ENCODE data around the gene SUSD5.
"Not testable (repeated sequence)": the region's sequence is repeated elsewhere in the genome, so short reads cannot be mapped to it uniquely, and the experiment has no call there.

The SUSD5 gene

GRCh38 chr3:33146791-33147445 lies 71.7 kb downstream of the SUSD5 start:
- no peak for DNase-seq

GRCh38 chr3:33145901-33146580 lies 72.6 kb downstream of the SUSD5 start:
- DNase-seq, result no peak

GRCh38 chr3:33145221-33145900 lies 73.2 kb downstream of the SUSD5 start:
- DNase-seq, result no peak

- DNase-seq, result no peak
Measured at GRCh38 chr3:33144433-33144832, 74.2 kb downstream of the SUSD5 start.

- no peak for DNase-seq
Measured at GRCh38 chr3:33141006-33141405, 77.6 kb downstream of the SUSD5 start.

GRCh38 chr3:33139996-33140395 lies 78.6 kb downstream of the SUSD5 start:
- DNase-seq, result no peak

- not testable (repeated sequence) for DNase-seq
Measured at GRCh38 chr3:33139006-33139623, 79.5 kb downstream of the SUSD5 start.

- DNase-seq, result no peak
Measured at GRCh38 chr3:33137691-33138090, 80.9 kb downstream of the SUSD5 start.

GRCh38 chr3:33134026-33134625 lies 84.5 kb downstream of the SUSD5 start:
- DNase-seq, result no peak

GRCh38 chr3:33132019-33132360 lies 86.6 kb downstream of the SUSD5 start:
- no peak for DNase-seq

GRCh38 chr3:33131331-33132018 lies 87.1 kb downstream of the SUSD5 start:
- peak in 1 of 2 donors; percentile 16 for DNase-seq

GRCh38 chr3:33130144-33130543 lies 88.5 kb downstream of the SUSD5 start:
- DNase-seq, result no peak

GRCh38 chr3:33128706-33129105 lies 89.9 kb downstream of the SUSD5 start:
- no peak for DNase-seq

GRCh38 chr3:33125840-33126239 lies 92.8 kb downstream of the SUSD5 start:
- DNase-seq, result no peak

GRCh38 chr3:33124638-33125037 lies 94.0 kb downstream of the SUSD5 start:
- DNase-seq, result no peak

GRCh38 chr3:33122991-33123390 lies 95.6 kb downstream of the SUSD5 start:
- DNase-seq, result no peak

- DNase-seq, result no peak
Measured at GRCh38 chr3:33119891-33120290, 98.7 kb downstream of the SUSD5 start.

GRCh38 chr3:33117461-33117860 lies 101.1 kb downstream of the SUSD5 start:
- no peak for DNase-seq

GRCh38 chr3:33115024-33115768 lies 103.4 kb downstream of the SUSD5 start:
- DNase-seq, result peak; percentile 36 to 75

- no peak for DNase-seq
Measured at GRCh38 chr3:33114622-33115023, 104.0 kb downstream of the SUSD5 start.

GRCh38 chr3:33113772-33114621 lies 104.6 kb downstream of the SUSD5 start, which contains the start of gene CRTAP:
TSS of gene CRTAP (plus strand) at chr3:33114014. CDS start at chr3:33114078, 64 bp downstream.
- DNase-seq, result peak; percentile 80 to 87
